ENCODE measurements around the gene KRT9. TPM values are rescaled to one million over a fixed set of nuclear protein-coding genes. Genes with fewer than 3 reads are reported as not detected.
"Not testable (repeated sequence)": the region's sequence is repeated elsewhere in the genome, so short reads cannot be mapped to it uniquely, and the experiment has no call there.

Gene KRT9
- total RNA-seq, 1 donor from 2014 or later: not detected

- Histone ChIP-seq H3K4me1 (no peaks in the 10 kb centered on the region), H3K4me3 (no peak overlapping the region), H3K27me3 (no peaks in the 10 kb centered on the region), H3K27ac (no peak overlapping the region), H3K36me3 (no peaks in the 10 kb centered on the region), H3K9me3 (no peaks in the 10 kb centered on the region)
- intact Hi-C loops (cut with DNase I): no loop called here
- peak; percentile 65 for TF ChIP-seq CTCF (IDR thresholded peaks at IDR 0.05)
- DNase-seq (peak; percentile 77), ATAC-seq (peak; percentile 95)
Measured at GRCh38 chr17:41579484-41580243, 7.8 kb upstream of the KRT9 start.

GRCh38 chr17:41578971-41579370 is 7.1 kb upstream of the KRT9 start:
- intact Hi-C loops (cut with DNase I): no loop called here
- Histone ChIP-seq H3K36me3 (no peaks in the 10 kb centered on the region), H3K27ac (no peak overlapping the region), H3K27me3 (no peaks in the 10 kb centered on the region), H3K4me3 (no peak overlapping the region), H3K4me1 (no peaks in the 10 kb centered on the region), H3K9me3 (no peaks in the 10 kb centered on the region)
- TF ChIP-seq CTCF (IDR thresholded peaks at IDR 0.05): no peak
- ATAC-seq: no peak
- DNase-seq: no peak

GRCh38 chr17:41578538-41578937 is 6.7 kb upstream of the KRT9 start:
- DNase-seq (no peak), ATAC-seq (no peak)
- no peak for TF ChIP-seq CTCF (IDR thresholded peaks at IDR 0.05)
- no peaks in the 10 kb centered on the region for H3K9me3 ChIP-seq
- no peaks in the 10 kb centered on the region for H3K4me1 ChIP-seq
- no peak overlapping the region for H3K4me3 ChIP-seq
- H3K36me3 ChIP-seq: no peaks in the 10 kb centered on the region
- H3K27me3 ChIP-seq: no peaks in the 10 kb centered on the region
- H3K27ac ChIP-seq: no peak overlapping the region
- intact Hi-C loops (cut with DNase I): no loop called here

GRCh38 chr17:41576740-41577139 is 4.9 kb upstream of the KRT9 start:
- ATAC-seq; H3K36me3 ChIP-seq; H3K27me3 ChIP-seq; H3K27ac ChIP-seq; DNase-seq; H3K4me3 ChIP-seq; H3K4me1 ChIP-seq; intact Hi-C loops (cut with DNase I); H3K9me3 ChIP-seq: not testable (repeated sequence)

GRCh38 chr17:41575336-41575735 is 3.5 kb upstream of the KRT9 start:
- no peak overlapping the region for H3K4me3 ChIP-seq
- H3K27me3 ChIP-seq: peaks cover 6% of the 10 kb centered on the region
- TF ChIP-seq CTCF (IDR thresholded peaks at IDR 0.05): no peak
- no peaks in the 10 kb centered on the region for H3K9me3 ChIP-seq
- intact Hi-C loops (cut with DNase I): no loop called here
- ATAC-seq (no peak), DNase-seq (no peak)
- H3K36me3 ChIP-seq: no peaks in the 10 kb centered on the region
- no peaks in the 10 kb centered on the region for H3K4me1 ChIP-seq
- H3K27ac ChIP-seq: no peak overlapping the region

GRCh38 chr17:41567317-41567716 is 4.5 kb downstream of the KRT9 start:
- Histone ChIP-seq H3K27me3 (peaks cover 4% of the 10 kb centered on the region), H3K27ac (no peak overlapping the region), H3K36me3 (no peaks in the 10 kb centered on the region), H3K9me3 (no peaks in the 10 kb centered on the region), H3K4me3 (no peak overlapping the region), H3K4me1 (no peaks in the 10 kb centered on the region)
- DNase-seq: no peak
- intact Hi-C loops (cut with DNase I): no loop called here
- TF ChIP-seq CTCF (IDR thresholded peaks at IDR 0.05): no peak
- no peak for ATAC-seq
